K562 (cell line): ENCODE measurements around the gene MSN.

Experiments used
- CBX1 ChIP-seq: sonication (generic); IDR thresholded peaks from 2 replicates; pipeline ENCODE4 v1.6.1; 2016; ENCODE audit warnings: antibody characterized with exemption, low read depth, mild to moderate bottlenecking
- POLR2A ChIP-seq: fragments of 450-650 bp; conservative IDR thresholded peaks from 2 replicates; pipeline ENCODE4 v1.6.1; 2016
- ZNF263 ChIP-seq: sonication (generic); formaldehyde crosslinking; IDR thresholded peaks from 2 replicates; pipeline ENCODE4 v1.8.0; 2022; ENCODE audit warnings: mild to moderate bottlenecking, missing genetic modification reagents, borderline replicate concordance

DNA sequence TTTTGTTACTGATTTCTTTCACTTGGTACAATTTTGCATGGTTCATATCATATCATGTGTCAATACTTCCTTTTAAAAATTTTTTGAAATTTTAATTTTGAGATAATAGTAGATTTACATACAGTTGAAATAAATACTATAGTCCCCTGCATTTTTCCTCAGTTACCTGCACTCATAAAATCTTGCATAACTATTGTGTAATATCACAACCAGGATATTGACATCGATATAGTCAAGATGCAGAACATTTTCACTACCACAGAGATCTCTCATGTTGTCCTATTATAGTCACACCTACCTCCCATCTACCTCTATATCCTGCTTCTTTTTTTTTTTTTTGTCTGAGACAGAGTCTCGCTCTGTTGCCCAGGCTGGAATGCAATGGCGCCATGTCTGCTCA, 36.7 kb upstream of the MSN start:
- no peak for TF ChIP-seq POLR2A
- TF ChIP-seq ZNF263 (CRISPR knock-in tag), result no peak
- no peak for TF ChIP-seq CBX1
